Colonic mucosa (tissue), 4 donors: Measurements from ENCODE around the gene TOLLIP. TPM values are rescaled to one million over a fixed set of nuclear protein-coding genes. Genes with fewer than 3 reads are reported as not detected.
A peak's percentile ranks its signal among the peaks of the same experiment; 100 is the strongest.
"Not testable (repeated sequence)": the region's sequence is repeated elsewhere in the genome, so short reads cannot be mapped to it uniquely, and the experiment has no call there.

Source experiments
- DNase-seq: peaks from one replicate; pipeline ENCODE4 v3.0.0-alpha.2; 2020
- H3K27ac ChIP-seq: fragments of 200-600 bp; one replicate; pipeline ENCODE4 v1.8.0; 2021
- H3K27me3 ChIP-seq: fragments of 200-600 bp; one replicate; pipeline ENCODE4 v1.8.0; 2021
- H3K36me3 ChIP-seq: fragments of 200-600 bp; one replicate; pipeline ENCODE4 v1.8.0; 2021
- H3K4me1 ChIP-seq: fragments of 200-600 bp; one replicate; pipeline ENCODE4 v1.8.0; 2021; ENCODE audit warnings: mild to moderate bottlenecking
- H3K4me3 ChIP-seq: fragments of 200-600 bp; one replicate; pipeline ENCODE4 v1.8.0; 2021
- H3K9ac ChIP-seq, 2 donors: one replicate each; pipeline ENCODE4 v1.7.0; 2013; ENCODE audit warnings: control low read depth in 2 of 2, low read depth in 2 of 2, low read length in 2 of 2
- H3K9me3 ChIP-seq: fragments of 200-600 bp; one replicate; pipeline ENCODE4 v1.8.0; 2021
- CTCF ChIP-seq: fragments of 200-600 bp; IDR thresholded peaks from one replicate; pipeline ENCODE4 v1.8.0; 2022; ENCODE audit warnings: antibody characterized with exemption, mild to moderate bottlenecking
- intact Hi-C: fragments of 100-400 bp; cut with DNase I; formaldehyde crosslinking; loops from one replicate; pipeline ENCODE4 v1.14.1; 2022
- total RNA-seq, 2 donors: library from RNA; stranded (reverse); fragmentation: NEBNext Ultra II Directional in 1 of 2; extraction: Animal tissue kit (Norgen Biotek cat#: 25700) in 1 of 2; gene quantifications; one replicate each; pipeline ENCODE4 v1.2.1, GENCODE V29; 2021
- donor health status: healthy.
- donor health status: DM: no; HTN: no; CAD: no.
- donor health status: DM: no; HTN: no; CAD: no.

Gene TOLLIP
- 10 to 100 TPM; 49.8 to 59.7 TPM for total RNA-seq

- H3K9ac ChIP-seq = peak within 1 kb of the TSS; percentile 87 to 95
- no peaks in the 10 kb centered on the region for H3K36me3 ChIP-seq
- peaks cover 18% of the 10 kb centered on the region for H3K4me1 ChIP-seq
- H3K9me3 ChIP-seq = no peaks in the 10 kb centered on the region
- no peaks in the 10 kb centered on the region for H3K27me3 ChIP-seq
- DNase-seq = peak; percentile 95
- no peak for TF ChIP-seq CTCF
- intact Hi-C loops = no loop called here
- peak within 1 kb of the TSS; percentile 84 for H3K27ac ChIP-seq
- peak within 1 kb of the TSS; percentile 84 for H3K4me3 ChIP-seq
Measured at GRCh38 chr11:1309498-1310317, at the start of gene TOLLIP. Gene TOLLIP, minus strand, starts transcription at chr11:1309632. Its CDS starts 134 bp downstream, at chr11:1309498.

GRCh38 chr11:1358931-1359330 lies 49.5 kb upstream of the TOLLIP start:
- H3K4me1 ChIP-seq, intact Hi-C loops, H3K27ac ChIP-seq, H3K27me3 ChIP-seq, H3K9ac ChIP-seq, H3K9me3 ChIP-seq, DNase-seq, H3K4me3 ChIP-seq, H3K36me3 ChIP-seq: not testable (repeated sequence)

- Histone ChIP-seq H3K9me3 (no peaks in the 10 kb centered on the region), H3K9ac (no peak overlapping the region), H3K36me3 (no peaks in the 10 kb centered on the region), H3K4me3 (no peak overlapping the region), H3K4me1 (no peaks in the 10 kb centered on the region), H3K27ac (no peak overlapping the region), H3K27me3 (no peaks in the 10 kb centered on the region)
- no peak for TF ChIP-seq CTCF
- DNase-seq = peak; percentile 31
- intact Hi-C loops = no loop called here
Measured at GRCh38 chr11:1358286-1358685, 48.9 kb upstream of the TOLLIP start.

- Histone ChIP-seq H3K36me3 (no peaks in the 10 kb centered on the region), H3K27me3 (no peaks in the 10 kb centered on the region), H3K9me3 (no peaks in the 10 kb centered on the region), H3K9ac (no peak overlapping the region), H3K4me1 (no peaks in the 10 kb centered on the region), H3K4me3 (no peak overlapping the region), H3K27ac (no peak overlapping the region)
- no peak for DNase-seq
- no peak for TF ChIP-seq CTCF
- intact Hi-C loops = no loop called here
Measured at GRCh38 chr11:1356478-1356960, 47.1 kb upstream of the TOLLIP start.

- Histone ChIP-seq H3K9me3 (no peaks in the 10 kb centered on the region), H3K4me1 (no peaks in the 10 kb centered on the region), H3K27me3 (no peaks in the 10 kb centered on the region), H3K4me3 (no peak overlapping the region), H3K36me3 (no peaks in the 10 kb centered on the region), H3K9ac (no peak overlapping the region), H3K27ac (no peak overlapping the region)
- no peak for TF ChIP-seq CTCF
- no peak for DNase-seq
- intact Hi-C loops = no loop called here
Measured at GRCh38 chr11:1356007-1356435, 46.6 kb upstream of the TOLLIP start.
